Measurements from ENCODE around the gene RAD51B.

DNA sequence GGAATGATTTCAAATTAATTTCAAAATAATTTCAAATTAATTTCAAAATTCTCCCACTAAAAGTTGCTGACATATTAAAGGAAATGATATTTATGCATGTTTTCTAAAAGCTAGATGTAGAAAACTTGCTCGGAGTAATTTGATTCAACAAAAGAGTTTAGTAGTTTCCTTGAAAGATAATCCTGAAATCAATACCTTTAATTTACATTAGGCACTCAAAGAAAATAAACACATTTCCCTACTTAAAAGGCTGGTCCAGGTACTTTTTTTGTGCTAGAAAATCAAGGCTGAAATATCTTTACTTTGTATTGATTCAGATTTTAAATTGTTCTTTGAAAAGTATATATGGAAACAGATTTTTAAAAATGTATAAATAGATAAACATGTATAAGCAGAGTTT, 370.5 kb downstream of the RAD51B start:
- TF ChIP-seq, protein P1, sequence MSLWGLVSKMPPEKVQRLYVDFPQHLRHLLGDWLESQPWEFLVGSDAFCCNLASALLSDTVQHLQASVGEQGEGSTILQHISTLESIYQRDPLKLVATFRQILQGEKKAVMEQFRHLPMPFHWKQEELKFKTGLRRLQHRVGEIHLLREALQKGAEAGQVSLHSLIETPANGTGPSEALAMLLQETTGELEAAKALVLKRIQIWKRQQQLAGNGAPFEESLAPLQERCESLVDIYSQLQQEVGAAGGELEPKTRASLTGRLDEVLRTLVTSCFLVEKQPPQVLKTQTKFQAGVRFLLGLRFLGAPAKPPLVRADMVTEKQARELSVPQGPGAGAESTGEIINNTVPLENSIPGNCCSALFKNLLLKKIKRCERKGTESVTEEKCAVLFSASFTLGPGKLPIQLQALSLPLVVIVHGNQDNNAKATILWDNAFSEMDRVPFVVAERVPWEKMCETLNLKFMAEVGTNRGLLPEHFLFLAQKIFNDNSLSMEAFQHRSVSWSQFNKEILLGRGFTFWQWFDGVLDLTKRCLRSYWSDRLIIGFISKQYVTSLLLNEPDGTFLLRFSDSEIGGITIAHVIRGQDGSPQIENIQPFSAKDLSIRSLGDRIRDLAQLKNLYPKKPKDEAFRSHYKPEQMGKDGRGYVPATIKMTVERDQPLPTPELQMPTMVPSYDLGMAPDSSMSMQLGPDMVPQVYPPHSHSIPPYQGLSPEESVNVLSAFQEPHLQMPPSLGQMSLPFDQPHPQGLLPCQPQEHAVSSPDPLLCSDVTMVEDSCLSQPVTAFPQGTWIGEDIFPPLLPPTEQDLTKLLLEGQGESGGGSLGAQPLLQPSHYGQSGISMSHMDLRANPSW (CRISPR knock-in tag; conservative IDR thresholded peaks at IDR 0.05; ENCODE audit: low read depth): no peak
- TF ChIP-seq, protein P2, sequence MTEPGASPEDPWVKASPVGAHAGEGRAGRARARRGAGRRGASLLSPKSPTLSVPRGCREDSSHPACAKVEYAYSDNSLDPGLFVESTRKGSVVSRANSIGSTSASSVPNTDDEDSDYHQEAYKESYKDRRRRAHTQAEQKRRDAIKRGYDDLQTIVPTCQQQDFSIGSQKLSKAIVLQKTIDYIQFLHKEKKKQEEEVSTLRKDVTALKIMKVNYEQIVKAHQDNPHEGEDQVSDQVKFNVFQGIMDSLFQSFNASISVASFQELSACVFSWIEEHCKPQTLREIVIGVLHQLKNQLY (CRISPR knock-in tag; IDR thresholded peaks at IDR 0.05): no peak
